Measurements from ENCODE around the gene ERVFRD-1.

DNA sequence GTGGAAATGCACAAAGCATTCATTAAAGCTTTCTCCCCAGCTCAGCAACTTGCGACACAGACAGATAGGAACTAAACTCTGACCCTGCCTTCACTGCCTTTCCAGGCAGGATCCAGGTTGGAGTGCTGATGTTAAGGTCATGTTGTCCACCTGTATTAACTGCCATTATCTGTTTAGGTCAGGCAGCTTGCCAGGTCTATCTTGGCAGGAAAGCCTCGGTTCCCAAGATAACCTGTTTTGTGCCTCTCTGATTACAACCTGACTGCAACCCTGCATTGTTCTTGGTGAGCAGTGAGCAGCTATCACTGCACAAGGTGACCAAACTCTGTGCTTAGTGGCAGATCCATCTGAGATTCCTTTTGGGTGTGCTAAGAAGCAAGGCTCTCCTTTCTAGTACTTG is 44.2 kb downstream of the ERVFRD-1 start:
- no peak for TF ChIP-seq OSR1 (CRISPR knock-in tag; IDR thresholded peaks at IDR 0.05)
- TF ChIP-seq ZNF8 (CRISPR knock-in tag; IDR thresholded peaks at IDR 0.05), result no peak

All from SK-N-SH treated with all-trans-retinoic acid at 6 μM for 48 hours (cell line).